ENCODE data around the gene AGK.

DNA sequence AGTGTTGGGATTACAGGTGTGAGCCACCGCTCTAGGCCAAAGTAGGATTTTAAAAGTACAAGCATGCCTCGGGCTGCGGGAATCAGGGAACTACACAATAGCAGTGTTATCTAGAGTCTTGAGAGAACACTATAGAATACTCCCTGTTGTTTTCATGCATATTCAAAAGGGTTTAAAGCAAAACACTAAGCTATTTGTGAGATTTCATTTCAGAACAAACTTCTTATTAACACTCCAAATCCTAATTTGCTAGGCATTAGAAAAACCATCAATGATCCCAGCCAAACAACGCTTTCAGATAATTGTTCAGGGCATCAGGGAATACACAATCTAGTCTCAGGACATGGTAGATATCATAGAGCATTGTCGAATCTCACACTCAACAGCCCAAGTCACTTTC is 136.8 kb downstream of the AGK start:
- TF ChIP-seq POLR2A (IDR thresholded peaks at IDR 0.05) (no peak), CTCF (IDR thresholded peaks at IDR 0.05) (no peak)
